ENCODE data around the gene MSANTD4.
A peak's percentile ranks its signal among the peaks of the same experiment; 100 is the strongest.
"Not testable (repeated sequence)": the region's sequence is repeated elsewhere in the genome, so short reads cannot be mapped to it uniquely, and the experiment has no call there.

The MSANTD4 gene

DNA sequence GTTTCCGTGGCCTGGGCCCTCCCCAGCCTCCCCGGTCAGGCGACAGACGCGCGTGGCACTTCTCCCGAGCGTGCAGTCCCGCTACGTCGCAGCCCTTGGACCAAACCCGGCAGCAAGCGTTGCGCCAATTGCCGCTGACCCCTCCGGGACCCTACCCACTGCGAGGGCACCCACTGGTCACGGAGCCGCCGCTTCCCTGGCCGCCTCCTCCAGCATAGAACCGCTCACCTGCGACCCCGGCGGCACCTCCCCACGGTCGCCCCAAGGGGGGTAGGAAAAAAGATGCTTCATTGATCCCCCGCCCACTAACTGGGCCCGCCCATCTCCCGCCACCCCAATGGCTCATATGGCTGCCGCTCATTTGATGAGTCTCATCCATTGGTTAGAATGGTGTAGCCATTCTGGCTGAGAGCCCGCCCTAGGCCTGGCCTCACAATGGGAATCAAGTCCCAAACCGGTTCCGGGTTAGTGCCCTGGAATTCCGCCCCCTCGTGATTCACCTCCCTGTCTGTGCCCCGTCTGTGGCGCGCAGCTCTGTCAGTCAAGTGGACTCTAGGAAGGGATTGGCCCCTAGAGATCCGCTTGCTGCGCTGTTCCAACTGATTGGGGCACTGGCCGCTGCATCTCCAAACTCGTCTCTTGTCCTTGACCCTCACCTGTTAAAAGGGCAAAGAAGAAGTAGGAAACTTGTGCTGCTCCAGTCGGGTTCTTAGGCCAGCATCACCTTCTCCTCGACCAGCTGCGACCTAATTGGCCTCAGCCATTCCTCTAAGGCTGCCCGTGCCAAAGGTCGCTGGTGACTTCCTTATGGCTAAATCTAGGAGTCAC lies at the start of gene MSANTD4:
Gene MSANTD4, minus strand, starts transcription at position 274 of the 828 bp plus-strand sequence. CDS start 11,323 bp downstream, outside the sequence.
- peak; percentile 86 to 96 (median 90) for DNase-seq (ENCODE audit: low read depth in 3 of 3, low spot score in 1 of 3)

DNA sequence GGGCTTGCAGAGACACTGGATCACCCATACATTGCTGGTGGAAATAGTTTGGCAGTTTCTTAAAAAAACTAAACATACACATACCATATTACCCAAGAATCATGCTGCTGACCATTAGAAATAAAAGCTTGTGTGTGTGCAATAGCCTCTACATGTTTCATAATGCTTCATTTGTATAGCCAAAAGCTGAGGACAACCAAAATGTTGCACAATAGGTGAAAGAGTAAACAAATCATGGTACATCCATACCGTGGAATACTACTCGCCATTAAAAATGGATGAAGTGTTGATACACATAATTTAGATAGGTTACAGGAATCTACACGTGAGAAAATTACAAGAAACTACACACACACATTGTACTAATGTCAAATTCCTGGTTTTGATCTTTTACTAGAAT lies 48.6 kb upstream of the MSANTD4 start:
- DNase-seq (ENCODE audit: low read depth in 3 of 3, low spot score in 1 of 3): no peak

DNA sequence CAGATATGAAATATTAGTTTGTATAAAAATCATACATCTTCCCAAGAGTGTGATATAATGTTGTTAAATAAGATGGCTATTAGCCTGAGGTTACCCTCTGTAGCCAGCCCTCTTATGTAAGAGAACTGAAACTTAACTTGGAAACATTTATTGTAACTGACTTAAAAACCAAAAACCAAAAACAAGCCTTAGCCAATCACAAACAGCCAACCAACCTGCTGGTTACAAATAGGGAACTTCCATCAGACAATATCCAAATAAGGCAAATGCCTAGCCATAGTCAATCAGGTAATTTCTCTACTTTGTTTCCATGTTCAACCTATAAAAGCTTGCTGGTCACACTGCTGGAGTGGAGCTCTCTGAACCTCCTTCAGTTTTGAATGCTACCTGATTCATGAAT lies 41.0 kb upstream of the MSANTD4 start:
- no peak for DNase-seq (ENCODE audit: low read depth in 3 of 3, low spot score in 1 of 3)

DNA sequence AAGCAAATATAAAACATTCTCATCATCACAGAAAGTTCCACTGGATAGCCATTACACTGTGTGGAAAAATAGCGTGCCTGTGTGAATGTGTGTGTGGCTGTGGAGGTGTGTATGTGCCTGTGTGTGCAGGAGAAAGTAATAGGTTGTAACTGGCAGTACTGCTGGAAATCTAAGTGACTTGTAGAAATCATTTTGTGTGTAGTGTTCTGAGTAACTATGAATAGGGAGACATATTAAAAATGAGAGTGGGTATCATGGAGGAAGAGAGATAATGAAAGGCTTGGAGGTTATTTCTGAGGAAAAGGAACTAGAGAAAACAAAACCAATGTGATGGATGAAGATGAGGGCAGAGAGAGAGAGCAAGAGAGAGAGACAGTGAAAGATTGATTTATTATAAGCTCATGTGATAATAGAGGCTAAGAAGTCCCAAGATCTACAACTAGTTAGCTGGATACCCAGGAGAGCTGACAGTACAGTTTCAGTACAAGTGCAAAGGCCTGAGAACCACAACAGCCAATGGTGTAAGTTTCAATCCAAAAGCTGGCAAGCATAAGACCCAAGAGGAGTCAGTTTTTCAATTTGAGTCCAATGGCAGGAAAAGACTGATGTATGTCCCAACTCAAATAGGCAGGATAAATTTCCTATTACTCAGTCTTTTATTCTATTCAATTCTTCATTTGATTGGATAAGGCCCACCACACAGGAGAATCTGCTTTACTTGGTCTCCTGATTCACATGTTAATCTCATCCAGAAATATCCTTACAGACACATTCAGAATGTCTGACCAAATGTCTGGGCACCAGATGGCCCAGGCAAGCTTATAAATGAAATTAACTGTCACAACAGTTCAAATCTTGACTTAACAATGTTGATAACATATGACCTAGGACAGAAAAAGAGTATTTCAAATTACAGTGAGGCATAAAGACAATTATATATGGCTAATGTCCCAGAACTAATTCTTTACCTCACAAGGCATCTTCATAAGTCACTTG lies 40.2 kb upstream of the MSANTD4 start:
- no peak for DNase-seq (ENCODE audit: low read depth in 3 of 3, low spot score in 1 of 3)

DNA sequence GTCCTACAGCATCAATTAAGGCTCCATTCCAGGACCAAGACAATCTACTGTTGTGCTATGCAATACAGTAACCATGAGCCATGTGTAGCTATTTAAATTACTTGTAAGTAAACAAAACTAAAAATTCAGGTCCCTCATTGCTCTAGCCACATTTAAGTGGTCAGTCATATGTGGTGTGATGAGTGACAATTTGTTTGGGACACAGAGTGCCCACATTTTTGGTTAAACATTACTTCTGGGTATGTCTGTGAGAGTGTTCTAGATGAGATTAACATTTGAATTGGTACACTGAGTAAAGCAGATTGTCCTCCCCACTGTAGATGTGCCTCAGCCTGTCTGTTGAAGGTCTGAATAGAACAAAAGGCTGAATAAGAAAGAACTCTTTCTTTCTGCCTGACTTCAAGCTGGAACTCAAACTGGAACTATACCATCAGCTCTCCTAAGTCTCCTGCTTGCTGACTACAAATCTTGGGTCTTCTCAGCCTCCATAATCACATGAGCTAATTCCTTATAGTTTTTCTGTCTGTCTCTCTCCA lies 39.3 kb upstream of the MSANTD4 start:
- DNase-seq (ENCODE audit: low read depth in 3 of 3, low spot score in 1 of 3): no peak

DNA sequence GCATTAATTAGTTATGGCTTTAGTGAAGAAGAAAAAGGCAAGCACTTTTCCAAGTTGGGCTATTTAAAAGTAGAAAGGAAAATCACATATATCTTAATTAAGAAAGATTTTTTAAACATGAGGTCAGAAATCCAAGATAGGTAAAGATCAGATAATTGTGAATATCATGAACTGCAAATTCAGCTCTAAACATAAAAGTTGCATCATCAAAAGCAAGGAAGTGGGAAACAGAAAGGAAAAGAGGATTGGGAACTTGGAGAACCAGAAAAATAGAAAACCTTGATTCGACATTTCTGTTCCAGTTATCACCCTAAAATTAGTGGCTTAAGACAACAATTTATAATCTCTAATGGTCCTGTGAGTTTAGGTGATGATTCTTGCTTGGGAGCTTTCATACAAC lies 37.6 kb upstream of the MSANTD4 start:
- DNase-seq (ENCODE audit: low read depth in 3 of 3, low spot score in 1 of 3): no peak

DNA sequence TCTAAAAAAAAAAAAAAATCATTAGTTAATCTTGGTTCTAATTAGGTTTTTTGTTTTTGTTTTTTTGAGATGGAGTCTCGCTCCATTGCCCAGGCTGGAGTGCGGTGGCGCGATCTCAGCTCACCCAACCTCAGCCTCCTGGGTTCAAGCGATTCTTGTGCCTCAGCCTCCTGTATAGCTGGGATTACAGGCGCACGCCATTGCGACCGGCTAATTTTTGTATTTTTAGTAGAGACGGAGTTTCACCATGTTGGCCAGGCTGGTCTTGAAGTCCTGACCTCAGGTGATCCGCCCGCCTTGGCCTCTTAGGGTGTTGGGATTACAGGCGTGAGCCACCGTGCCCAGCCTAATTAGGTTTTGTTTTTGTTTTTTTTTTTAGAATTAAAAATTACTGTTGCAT lies 36.3 kb upstream of the MSANTD4 start:
- not testable (repeated sequence) for DNase-seq (ENCODE audit: low read depth in 3 of 3, low spot score in 1 of 3)

DNA sequence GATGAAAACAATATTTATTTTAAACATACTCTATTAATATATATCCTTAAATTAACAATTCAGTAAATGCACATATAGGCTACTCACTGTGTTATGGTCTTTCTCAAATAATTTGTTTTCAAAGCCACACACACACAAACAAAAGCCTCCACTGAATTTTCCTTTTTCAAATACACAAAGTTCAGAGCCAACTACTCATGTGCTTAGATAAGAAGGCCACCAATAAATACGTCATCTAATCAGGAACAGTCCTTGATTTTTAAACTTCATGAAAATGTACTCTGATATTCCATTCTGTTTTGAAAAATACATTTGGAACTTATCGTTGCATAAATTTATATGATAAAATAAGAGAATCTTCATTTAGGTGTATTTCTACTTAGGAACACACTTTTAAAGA lies 29.1 kb upstream of the MSANTD4 start:
- DNase-seq (ENCODE audit: low read depth in 3 of 3, low spot score in 1 of 3): no peak

DNA sequence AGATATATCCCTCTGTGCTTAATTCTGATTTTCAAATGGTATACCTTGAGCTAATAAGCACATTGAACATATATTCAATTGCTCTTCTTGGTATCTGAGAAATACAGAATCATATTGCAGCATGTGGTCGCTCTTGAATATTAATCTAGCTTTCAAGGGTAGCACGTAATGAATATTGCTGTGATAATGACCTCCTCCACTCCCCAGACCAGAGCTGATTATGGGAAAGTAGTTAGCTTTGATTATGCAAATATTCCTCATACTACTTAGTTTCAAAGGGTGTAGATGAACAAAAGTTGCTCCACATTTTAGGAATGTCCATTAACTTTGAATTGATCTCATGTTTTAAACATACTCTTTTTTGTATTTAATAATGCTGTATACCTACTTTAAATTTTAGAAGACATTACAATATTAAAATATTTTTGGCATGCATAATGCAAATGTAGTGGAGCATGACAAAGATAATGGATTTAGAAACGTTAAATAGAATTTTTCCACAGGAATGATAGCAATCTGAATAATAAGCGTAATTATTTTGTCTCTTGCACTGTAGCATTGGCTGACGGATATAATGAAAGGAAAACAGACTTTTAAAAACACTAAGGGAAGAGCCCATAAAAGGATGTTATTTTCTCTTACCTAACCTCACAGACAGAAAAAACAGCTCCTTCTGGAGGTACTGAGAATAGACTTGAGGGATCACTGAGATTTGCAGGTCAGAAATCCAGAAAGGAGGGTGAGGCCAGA lies 27.9 kb upstream of the MSANTD4 start:
- DNase-seq (ENCODE audit: low read depth in 3 of 3, low spot score in 1 of 3): no peak

DNA sequence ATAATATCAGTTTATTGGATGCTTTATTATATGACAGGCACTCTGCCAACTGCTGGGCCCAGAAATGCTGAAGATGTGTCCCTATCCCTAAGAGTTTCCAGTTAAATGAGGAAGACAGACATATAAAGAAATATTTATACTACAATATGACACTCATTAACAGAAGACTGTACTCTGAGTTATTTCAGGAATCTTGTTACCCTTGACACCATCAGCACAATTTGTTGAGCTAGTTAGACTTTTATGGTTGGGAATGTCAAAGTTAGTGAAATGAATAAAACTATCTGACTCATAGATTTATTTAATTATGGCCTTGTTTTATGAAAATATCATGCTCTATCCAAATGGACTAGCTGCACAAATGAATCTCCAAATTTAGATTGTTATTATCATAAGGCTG lies 25.6 kb upstream of the MSANTD4 start:
- DNase-seq (ENCODE audit: low read depth in 3 of 3, low spot score in 1 of 3): no peak

DNA sequence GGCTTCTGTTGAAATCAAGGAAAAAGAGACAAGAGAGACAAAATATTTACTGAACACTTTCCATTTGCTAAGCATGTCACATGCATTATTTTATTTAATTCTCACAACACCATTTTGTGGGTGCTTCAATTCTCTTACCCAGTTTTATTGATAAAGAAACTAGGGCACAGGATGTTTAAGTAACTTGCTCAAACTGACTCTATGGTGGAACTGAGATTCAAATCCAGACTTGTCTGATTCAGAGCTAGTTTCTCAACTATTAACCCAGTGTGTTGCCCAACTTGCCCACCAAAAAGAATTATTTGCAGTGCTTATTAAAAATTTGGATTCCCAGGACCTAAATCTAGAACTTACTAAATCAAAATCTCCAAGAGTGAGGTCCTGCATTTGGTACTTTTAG lies 21.5 kb upstream of the MSANTD4 start:
- DNase-seq (ENCODE audit: low read depth in 3 of 3, low spot score in 1 of 3): no peak

DNA sequence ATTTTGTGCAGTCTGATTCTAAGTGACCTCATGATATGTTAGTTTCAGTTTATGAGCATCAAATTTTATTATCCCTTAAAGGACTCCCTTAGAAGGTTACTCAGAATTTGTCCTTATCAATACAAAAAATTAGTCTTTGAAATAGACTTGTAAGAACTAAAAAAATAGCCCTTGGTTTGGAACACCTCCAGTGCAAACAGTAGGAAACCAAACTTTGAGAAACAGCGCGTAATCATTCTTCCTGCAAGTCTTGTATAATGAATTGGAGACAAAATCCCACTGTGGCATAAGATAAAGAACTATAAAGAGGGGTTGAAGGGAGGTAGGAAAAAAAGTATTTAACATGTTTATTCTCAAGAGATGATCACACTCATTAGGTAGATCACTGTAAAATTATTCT lies 10.8 kb upstream of the MSANTD4 start:
- DNase-seq (ENCODE audit: low read depth in 3 of 3, low spot score in 1 of 3): no peak

DNA sequence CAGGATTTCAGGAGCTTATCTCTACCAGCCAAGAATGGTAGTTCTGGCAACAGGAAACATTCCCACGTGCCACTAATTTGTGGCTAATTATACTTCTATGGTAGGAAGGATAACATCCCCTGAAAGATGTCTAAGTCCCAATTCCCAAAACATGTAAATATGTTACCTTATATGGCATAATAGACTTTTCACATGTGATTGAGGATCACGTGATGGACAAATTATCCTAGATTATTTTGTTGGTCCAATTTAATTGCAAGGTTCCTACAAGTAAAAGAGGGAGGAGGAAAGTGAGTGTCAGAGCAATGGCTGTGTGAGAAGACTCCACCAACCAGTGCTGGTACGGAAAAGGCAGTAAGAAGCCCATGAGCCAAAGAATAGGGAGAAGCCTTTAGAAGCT lies 9.9 kb upstream of the MSANTD4 start:
- no peak for DNase-seq (ENCODE audit: low read depth in 3 of 3, low spot score in 1 of 3)

DNA sequence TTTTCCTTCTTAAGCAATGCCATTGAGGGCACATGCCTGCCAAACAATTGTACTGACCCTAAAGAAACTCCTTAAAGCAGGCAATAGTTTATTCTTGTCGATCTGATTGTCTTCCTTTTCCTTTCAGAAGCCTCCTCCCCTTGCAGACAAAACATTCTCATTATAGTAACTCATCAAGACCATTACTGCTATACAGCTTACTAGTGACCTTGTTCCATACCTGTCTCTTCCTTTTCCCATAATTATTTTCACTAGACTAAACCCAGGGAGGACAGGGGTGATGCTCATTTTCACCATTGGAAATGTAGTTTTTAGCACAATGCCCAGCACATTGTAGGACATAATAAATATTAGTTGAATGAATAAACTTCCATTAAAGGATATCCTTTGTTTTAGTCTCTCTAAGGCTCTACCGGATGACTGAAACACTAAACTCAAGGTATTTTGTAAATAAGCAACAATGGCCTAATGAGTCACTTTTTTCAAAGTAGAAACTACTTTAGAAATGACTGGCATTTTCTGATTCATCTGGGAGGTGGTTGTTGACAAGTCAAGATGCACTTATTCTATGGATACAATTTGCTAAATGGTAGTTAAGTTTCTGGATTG lies 9.3 kb upstream of the MSANTD4 start:
- DNase-seq (ENCODE audit: low read depth in 3 of 3, low spot score in 1 of 3): no peak

DNA sequence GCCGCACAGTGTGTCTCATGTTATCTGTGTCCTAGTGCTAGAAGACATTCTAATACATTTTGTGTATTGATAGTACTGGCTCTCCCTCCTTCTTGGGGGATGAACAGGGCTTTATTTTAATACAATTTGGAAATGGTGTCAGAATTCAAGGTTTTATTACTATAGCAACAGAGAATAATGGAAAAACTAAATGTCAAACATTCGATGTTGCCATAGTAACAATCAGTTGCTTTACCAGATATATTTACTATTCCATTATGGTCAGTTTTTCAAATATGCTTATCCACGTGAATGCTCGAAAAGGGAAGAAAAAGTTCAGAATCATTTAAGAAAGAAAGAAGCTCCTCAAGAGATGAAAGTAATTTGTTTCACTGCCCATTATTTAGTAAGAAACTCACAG lies 8.6 kb upstream of the MSANTD4 start:
- DNase-seq (ENCODE audit: low read depth in 3 of 3, low spot score in 1 of 3): no peak

DNA sequence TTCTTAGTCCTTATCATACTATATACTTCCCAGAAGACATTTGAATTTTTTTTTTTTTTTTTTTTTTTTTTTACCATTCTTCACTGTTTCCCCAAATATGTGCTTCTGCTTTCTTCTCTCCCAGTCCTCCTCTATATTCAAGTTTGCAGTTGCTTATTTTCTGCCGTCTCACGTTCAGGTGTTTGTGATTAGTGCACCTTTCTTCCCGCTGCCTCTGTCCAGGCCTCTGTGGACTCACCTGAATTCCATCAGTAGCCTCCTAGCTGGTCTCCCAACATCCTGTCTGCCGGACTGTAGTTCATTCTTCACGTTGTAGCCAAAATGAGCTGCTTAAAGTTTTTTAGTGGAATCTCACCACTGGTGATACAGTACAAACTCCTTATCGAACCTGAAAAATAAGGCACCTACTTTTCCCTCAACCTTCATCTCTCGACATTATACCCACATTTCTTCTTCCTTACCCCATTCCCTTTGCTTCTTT lies 795 bp upstream of the MSANTD4 start:
- no peak for DNase-seq (ENCODE audit: low read depth in 3 of 3, low spot score in 1 of 3)

DNA sequence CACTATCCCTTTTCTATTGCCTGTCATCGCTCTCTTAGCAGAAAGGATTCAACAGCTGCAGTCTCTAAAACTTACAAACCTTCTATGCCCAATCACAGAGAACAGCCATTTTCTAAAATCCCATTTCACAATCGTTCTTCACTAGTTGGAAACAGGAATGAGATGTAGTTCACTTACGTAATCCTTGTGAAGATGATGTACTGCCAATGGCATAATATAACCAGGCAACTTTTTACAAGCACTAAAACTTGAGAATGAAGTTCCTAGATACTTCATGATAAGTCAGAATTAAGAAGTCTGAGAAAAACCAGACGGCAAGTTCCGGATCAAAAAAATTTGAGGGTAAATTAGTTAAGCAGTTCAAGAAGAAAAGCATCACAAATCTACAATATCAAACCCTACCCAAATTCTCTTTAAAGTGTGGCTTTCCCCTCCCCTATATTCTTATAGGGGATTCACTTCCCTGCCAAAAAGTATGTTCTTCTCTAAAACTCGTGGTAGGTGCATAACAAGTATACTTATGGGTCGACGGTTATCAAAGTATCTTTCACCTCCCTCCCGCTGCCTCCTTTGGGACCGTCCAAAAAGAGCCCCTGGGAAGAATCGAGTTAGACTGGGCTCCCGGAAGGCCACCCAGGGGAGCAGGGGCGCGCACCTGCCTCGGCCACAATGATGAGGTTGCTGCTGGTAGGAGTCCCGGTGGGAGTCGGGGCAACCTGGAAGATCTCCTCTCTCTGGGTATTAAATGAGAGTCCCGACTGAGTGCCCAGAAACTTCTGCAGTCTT lies 666 bp downstream of the MSANTD4 start:
- peak in 1 of 3 donors; percentile 0 for DNase-seq (ENCODE audit: low read depth in 3 of 3, low spot score in 1 of 3)

DNA sequence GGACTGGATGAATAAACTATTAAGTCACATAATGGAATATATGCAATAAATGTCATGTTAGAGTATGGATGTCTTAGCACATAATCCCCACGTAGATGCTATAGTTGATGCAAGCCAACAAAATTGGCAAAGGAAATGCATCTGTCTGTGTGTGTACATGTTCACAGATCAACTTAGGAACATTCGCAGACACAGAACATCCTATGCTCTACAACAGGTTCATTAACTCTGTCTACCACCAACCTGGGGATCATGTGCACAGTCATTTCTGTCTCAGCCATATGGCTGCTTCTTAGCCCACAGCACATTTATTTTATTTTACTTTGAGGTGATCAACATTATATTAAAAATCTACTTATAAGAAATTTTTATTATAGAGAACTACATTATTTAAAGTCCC lies 4.9 kb downstream of the MSANTD4 start:
- no peak for DNase-seq (ENCODE audit: low read depth in 3 of 3, low spot score in 1 of 3)

DNA sequence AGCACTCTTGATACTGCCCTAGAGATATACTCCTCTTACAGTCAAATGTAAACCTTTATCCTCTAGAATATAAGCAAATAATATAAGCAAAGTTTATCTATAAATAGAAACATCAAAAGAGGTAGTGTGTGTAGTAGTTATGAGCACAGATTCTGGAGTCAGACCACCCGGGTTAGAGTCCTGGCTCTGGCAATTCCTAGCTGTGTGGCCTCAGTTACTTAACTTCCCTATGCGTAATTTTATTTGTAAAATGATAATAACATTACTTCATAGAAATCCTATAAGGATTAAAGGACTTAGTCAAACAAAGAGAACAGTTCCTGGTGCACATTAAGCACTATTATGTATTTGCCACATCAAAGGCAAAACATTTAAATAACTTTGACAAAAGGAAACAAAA lies 7.0 kb downstream of the MSANTD4 start:
- DNase-seq (ENCODE audit: low read depth in 3 of 3, low spot score in 1 of 3): no peak

DNA sequence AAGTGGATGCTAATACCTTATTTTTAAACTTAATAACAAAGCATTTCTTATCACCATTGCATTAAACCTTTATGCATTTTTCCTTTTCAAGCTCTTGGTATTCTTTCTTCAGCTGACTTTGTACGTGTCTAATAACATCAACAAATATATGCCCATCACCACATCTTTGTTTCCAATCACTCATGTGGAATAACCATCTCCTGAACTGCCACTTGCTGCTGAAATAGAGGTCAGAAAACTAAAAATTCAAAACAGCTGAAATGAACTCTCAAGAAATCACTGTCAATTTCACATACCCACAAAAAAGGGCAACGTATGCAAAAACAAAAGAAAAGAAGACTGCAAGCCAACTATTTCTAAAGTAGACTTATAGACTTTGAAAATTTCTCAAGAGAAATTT lies 7.4 kb downstream of the MSANTD4 start:
- no peak for DNase-seq (ENCODE audit: low read depth in 3 of 3, low spot score in 1 of 3)

Data from stimulated activated CD4-positive, alpha-beta T cell treated with anti-CD3 and anti-CD28 coated beads, TNF-alpha, amount 100 ng/mL, for 1 hour (primary cell).